A549 (cell line): Measurements from ENCODE around the gene SLFN12L.

Source experiments
- CHD2 ChIP-seq: fragments of 150-350 bp; IDR thresholded peaks from 2 replicates; pipeline ENCODE4 v1.6.1; 2014; ENCODE audit warnings: low read length; ENCODE audit not compliant: partially characterized antibody
- CTCF ChIP-seq: fragments of >200 bp; sonication (Bioruptor Twin); formaldehyde crosslinking; IDR thresholded peaks from 3 replicates; pipeline ENCODE4 v1.5.1; 2016
- NPAS2 ChIP-seq: fragments of 250-450 bp; sonication (Bioruptor Pico); IDR thresholded peaks from 2 replicates; pipeline ENCODE4 v1.8.0; 2022; ENCODE audit warnings: mild to moderate bottlenecking, moderate library complexity, borderline replicate concordance
- POLR2A ChIP-seq: IDR thresholded peaks from 2 replicates; pipeline ENCODE4 v1.6.1; 2012; ENCODE audit warnings: mild to moderate bottlenecking, low read length
- RAD21 ChIP-seq, 2 experiments: fragments of >200 bp in 1 of 2; sonication (Bioruptor Twin) in 1 of 2; formaldehyde crosslinking in 1 of 2; IDR thresholded peaks in 1 of 2; conservative IDR thresholded peaks in 1 of 2; 2 replicates in 1 of 2; 3 replicates in 1 of 2; pipeline ENCODE4 v1.6.1; 2012 to 2018; ENCODE audit warnings: inconsistent platforms in 1 of 2
- SMC3 ChIP-seq: fragments of >200 bp; sonication (Bioruptor Twin); formaldehyde crosslinking; IDR thresholded peaks from 3 replicates; pipeline ENCODE4 v1.6.1; 2018; ENCODE audit warnings: inconsistent platforms
- TF ChIP-seq, protein P1 (sequence below): IDR thresholded peaks from 2 replicates; pipeline ENCODE4 v1.6.1; 2012

GRCh38 chr17:35568561-35568960 is 31.1 kb upstream of the SLFN12L start:
- TF ChIP-seq NPAS2 (CRISPR knock-in tag) (no peak), CTCF (no peak), SMC3 (no peak), CHD2 (no peak), RAD21 (conservative IDR thresholded peaks at IDR 0.05 in 1 of 2, IDR thresholded peaks at IDR 0.05 in 1 of 2) (no peak), POLR2A (no peak)
- TF ChIP-seq, protein P1, sequence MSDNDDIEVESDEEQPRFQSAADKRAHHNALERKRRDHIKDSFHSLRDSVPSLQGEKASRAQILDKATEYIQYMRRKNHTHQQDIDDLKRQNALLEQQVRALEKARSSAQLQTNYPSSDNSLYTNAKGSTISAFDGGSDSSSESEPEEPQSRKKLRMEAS = 0 out of 2 replicates have a peak, but pooled peaks have one; percentile 39
